ENCODE data around the gene IRAK1. TPM values are rescaled to one million over a fixed set of nuclear protein-coding genes. Genes with fewer than 3 reads are reported as not detected.

IRAK1 gene
- total RNA-seq, 2 donors from 2014 or later = 71.0 to 83.9 TPM

DNA sequence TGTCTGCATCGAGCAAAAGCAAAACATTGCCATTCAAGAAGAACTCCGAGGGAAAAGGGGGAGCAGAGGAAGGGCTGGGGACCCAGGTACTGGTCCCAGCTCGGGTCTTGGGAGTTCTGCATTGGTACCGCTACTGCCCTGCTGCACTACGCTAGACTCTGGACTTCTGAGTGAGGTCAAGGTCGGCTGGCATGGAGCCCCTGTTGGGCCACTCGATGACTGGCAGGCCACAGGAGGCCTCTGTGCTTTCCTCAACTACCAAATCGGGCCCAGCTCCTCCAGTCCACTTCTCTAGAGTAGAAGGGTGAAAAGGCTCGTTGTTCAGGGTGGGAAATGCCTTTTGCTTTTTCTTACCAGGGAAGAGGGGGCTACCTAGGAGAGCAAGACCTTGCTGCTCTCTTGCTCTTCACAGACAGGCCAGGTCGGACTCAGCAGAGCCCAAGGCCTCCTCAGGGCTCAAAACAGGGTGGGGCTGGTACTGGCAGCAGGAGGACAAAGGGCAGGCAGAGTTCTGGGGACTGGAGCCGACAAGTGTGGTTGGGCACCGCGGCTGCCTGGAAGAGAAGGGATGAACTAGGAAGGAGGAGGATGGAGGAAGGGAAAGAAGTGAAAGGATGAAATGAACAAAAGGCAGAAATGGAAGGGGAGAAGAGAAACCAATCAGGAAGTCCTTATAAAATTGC is 8.9 kb upstream of the IRAK1 start:
- Histone ChIP-seq H3K9me3 (no peaks in the 10 kb centered on the region), H3K27ac (no peak overlapping the region), H3K4me1 (ENCODE audit: control insufficient read depth in 1 of 2, low read depth in 2 of 2) (peaks cover 0 to 20% of the 10 kb centered on the region in 2 donors), H3K36me3 (peaks cover 12% of the 10 kb centered on the region), H3K4me3 (no peak overlapping the region), H3K27me3 (replicated peaks; ENCODE audit: insufficient read depth) (no peaks in the 10 kb centered on the region)
- no peak for DNase-seq (ENCODE audit: low spot score)
- TF ChIP-seq, protein P1, sequence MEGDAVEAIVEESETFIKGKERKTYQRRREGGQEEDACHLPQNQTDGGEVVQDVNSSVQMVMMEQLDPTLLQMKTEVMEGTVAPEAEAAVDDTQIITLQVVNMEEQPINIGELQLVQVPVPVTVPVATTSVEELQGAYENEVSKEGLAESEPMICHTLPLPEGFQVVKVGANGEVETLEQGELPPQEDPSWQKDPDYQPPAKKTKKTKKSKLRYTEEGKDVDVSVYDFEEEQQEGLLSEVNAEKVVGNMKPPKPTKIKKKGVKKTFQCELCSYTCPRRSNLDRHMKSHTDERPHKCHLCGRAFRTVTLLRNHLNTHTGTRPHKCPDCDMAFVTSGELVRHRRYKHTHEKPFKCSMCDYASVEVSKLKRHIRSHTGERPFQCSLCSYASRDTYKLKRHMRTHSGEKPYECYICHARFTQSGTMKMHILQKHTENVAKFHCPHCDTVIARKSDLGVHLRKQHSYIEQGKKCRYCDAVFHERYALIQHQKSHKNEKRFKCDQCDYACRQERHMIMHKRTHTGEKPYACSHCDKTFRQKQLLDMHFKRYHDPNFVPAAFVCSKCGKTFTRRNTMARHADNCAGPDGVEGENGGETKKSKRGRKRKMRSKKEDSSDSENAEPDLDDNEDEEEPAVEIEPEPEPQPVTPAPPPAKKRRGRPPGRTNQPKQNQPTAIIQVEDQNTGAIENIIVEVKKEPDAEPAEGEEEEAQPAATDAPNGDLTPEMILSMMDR (IDR thresholded peaks at IDR 0.05) = no peak
- ATAC-seq (ENCODE audit: insufficient number of reproducible peaks, low FRiP score, low read depth) = no peak

DNA sequence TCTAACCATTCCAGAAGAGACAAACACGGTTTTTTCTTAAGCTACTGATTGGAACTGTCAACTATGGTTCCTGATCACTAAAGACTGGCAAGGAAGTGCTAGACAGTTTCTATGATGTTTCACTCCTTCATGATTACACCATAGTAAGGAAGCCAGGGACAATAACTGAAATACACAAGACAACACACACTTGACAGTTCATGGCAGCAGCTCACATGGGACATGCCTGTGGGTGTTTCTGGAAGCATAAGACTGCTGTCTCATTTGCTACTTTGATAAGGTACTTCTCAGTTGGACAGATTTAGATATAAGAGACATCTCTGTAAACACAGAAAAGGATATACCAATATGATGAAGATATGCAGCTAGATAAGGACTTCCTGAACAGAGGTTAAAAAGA is 8.3 kb upstream of the IRAK1 start:
- Histone ChIP-seq H3K27me3 (replicated peaks; ENCODE audit: insufficient read depth) (no peaks in the 10 kb centered on the region), H3K27ac (no peak overlapping the region), H3K4me3 (no peak overlapping the region), H3K9me3 (no peaks in the 10 kb centered on the region), H3K4me1 (ENCODE audit: control insufficient read depth in 1 of 2, low read depth in 2 of 2) (peaks cover 0 to 16% of the 10 kb centered on the region in 2 donors), H3K36me3 (peaks cover 12% of the 10 kb centered on the region)
- ATAC-seq (ENCODE audit: insufficient number of reproducible peaks, low FRiP score, low read depth) (no peak), DNase-seq (ENCODE audit: low spot score) (no peak)
- TF ChIP-seq, protein P1 (IDR thresholded peaks at IDR 0.05) = no peak

DNA sequence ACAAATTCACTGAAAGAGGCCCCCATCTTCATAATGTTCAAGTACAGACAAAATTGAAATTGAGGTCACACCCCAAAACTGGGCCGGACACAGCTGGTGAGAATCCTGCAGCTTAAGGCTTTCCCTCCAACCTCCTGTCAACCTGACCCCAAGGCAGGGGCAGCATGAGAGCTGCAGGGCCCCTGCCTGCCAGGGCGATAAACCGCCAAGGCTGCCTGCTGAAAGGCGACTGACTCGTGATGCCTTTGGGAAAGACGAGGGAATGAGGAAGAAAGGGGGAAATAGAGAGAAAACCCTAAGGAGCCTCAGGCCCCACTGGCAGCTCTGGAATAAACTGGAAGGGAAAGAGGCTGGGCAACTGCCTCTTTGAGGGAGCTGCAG is 7.3 kb upstream of the IRAK1 start:
- peaks cover 12% of the 10 kb centered on the region for H3K36me3 ChIP-seq
- TF ChIP-seq, protein P1 (IDR thresholded peaks at IDR 0.05) = no peak
- no peaks in the 10 kb centered on the region for H3K9me3 ChIP-seq
- ATAC-seq (ENCODE audit: insufficient number of reproducible peaks, low FRiP score, low read depth) (no peak), DNase-seq (ENCODE audit: low spot score) (no peak)
- peaks cover 0 to 13% of the 10 kb centered on the region in 2 donors for H3K4me1 ChIP-seq (ENCODE audit: control insufficient read depth in 1 of 2, low read depth in 2 of 2)
- no peak overlapping the region for H3K27ac ChIP-seq
- H3K4me3 ChIP-seq = no peak overlapping the region
- no peaks in the 10 kb centered on the region for H3K27me3 ChIP-seq (replicated peaks; ENCODE audit: insufficient read depth)

DNA sequence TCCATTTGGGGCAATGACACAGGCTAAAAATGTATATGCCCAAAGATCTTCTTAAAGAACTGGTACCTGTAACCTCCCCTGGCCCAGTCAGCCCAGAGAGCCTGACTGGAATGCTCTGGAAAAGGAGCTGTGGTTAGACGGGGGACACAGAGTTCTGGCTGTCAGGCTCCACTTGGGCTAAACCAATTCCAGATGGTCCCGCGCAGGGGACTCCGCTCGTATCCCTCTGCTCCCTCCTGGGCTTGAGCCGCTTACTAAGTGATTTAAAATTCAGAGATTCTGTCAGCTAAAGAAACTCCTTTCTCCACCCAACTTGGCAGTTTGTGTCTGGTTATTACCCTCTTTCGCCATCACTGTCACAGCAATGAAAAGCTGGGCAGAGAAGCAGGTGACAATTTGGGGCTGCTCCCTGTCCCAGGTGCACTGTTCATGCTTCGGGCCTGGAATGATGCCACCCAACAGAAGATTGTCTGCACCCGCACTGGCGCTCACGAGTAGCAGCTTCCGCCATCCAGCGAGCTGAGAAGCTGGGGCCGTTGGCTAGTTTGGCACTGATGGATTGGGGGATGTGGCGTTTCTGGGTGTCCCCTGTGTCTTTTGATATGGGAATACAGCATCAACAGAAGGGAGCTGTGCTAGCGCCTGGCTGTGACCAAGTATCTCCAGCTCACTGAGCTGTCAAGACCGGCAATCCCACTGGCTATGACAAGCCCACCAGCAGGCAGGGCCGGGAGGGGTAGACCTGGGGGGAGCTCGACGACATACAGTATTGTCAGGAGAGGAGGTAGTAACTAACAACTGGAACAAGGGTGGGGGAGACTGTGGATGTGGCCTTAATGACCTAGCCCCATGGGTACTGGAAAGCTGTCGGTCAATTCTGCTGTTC is 6.7 kb upstream of the IRAK1 start:
- H3K27me3 ChIP-seq (replicated peaks; ENCODE audit: insufficient read depth) = no peaks in the 10 kb centered on the region
- TF ChIP-seq, protein P1 (IDR thresholded peaks at IDR 0.05) = no peak
- no peak overlapping the region for H3K27ac ChIP-seq
- peaks cover 0 to 15% of the 10 kb centered on the region in 2 donors for H3K4me1 ChIP-seq (ENCODE audit: control insufficient read depth in 1 of 2, low read depth in 2 of 2)
- no peak overlapping the region for H3K4me3 ChIP-seq
- ATAC-seq (ENCODE audit: insufficient number of reproducible peaks, low FRiP score, low read depth) (no peak), DNase-seq (ENCODE audit: low spot score) (no peak)
- peaks cover 9% of the 10 kb centered on the region for H3K36me3 ChIP-seq
- H3K9me3 ChIP-seq = no peaks in the 10 kb centered on the region

DNA sequence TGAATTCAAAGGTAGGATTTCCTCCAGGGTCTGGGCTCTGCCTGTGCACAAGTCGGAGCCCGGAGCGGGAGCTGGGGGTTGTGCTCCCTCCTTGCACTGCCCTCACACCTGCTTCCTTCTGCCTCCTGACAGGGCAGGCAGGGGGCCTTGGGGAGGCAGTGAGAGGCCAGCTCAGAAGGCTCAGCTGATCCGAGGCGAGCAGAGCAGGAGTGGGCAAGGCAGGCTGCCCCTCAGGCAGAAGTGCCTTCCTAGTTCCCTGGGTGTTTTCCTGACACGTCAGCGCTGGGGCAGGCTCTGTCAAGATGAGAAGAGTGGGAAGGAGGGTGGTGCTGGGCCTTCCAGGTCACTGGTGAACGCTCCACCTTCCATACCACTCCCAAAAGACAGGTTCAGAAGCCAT is 5.5 kb upstream of the IRAK1 start:
- H3K4me1 ChIP-seq (ENCODE audit: control insufficient read depth in 1 of 2, low read depth in 2 of 2) = peaks cover 0 to 26% of the 10 kb centered on the region in 2 donors
- ATAC-seq (ENCODE audit: insufficient number of reproducible peaks, low FRiP score, low read depth) = no peak
- DNase-seq (ENCODE audit: low spot score) = no peak
- peaks cover 2% of the 10 kb centered on the region for H3K36me3 ChIP-seq
- TF ChIP-seq, protein P1 (IDR thresholded peaks at IDR 0.05) = no peak
- no peaks in the 10 kb centered on the region for H3K9me3 ChIP-seq
- H3K27ac ChIP-seq = no peak overlapping the region
- H3K4me3 ChIP-seq = no peak overlapping the region
- H3K27me3 ChIP-seq (replicated peaks; ENCODE audit: insufficient read depth) = no peaks in the 10 kb centered on the region
